Heart left ventricle (tissue), 16 donors: ENCODE measurements around the gene RSPH10B. TPM values are rescaled to one million over a fixed set of nuclear protein-coding genes. Genes with fewer than 3 reads are reported as not detected.
"Not testable (repeated sequence)": the region's sequence is repeated elsewhere in the genome, so short reads cannot be mapped to it uniquely, and the experiment has no call there.

Experiments
- ATAC-seq, 4 donors: fragments of 200-7000 bp; cut with Tn5 transposase; one replicate each; pipeline ENCODE4 v1.9.1; 2020 to 2022; ENCODE audit warnings: moderate library complexity in 4 of 4, mild to moderate bottlenecking in 3 of 4, moderate number of reproducible peaks in 1 of 4
- DNase-seq, 5 donors: peaks; one replicate each; pipeline ENCODE4 v3.0.0-alpha.2; 2020
- H3K27ac ChIP-seq, 12 donors: fragments of 200-600 bp; sonication (generic) in 4 of 12; one replicate each; pipeline versions ENCODE4 v1.5.0 to v1.8.0; 2016 to 2022; ENCODE audit warnings: mild to moderate bottlenecking in 2 of 12
- H3K27me3 ChIP-seq, 9 donors: fragments of 200-600 bp; sonication (generic) in 2 of 9; one replicate each; pipeline versions ENCODE4 v1.5.1 to v1.8.0; 2016 to 2022; ENCODE audit warnings: mild to moderate bottlenecking in 3 of 9
- H3K36me3 ChIP-seq, 9 donors: fragments of 200-600 bp; sonication (generic) in 2 of 9; one replicate each; pipeline versions ENCODE4 v1.5.0 to v1.8.0; 2018 to 2022; ENCODE audit warnings: mild to moderate bottlenecking in 2 of 9
- H3K4me1 ChIP-seq, 12 donors: fragments of 200-600 bp; sonication (generic) in 4 of 12; one replicate each; pipeline versions ENCODE4 v1.5.0 to v1.8.0; 2016 to 2022; ENCODE audit warnings: mild to moderate bottlenecking in 3 of 12
- H3K4me3 ChIP-seq, 12 donors: fragments of 200-600 bp; sonication (generic) in 4 of 12; one replicate each; pipeline versions ENCODE4 v1.5.0 to v1.8.0; 2017 to 2022; ENCODE audit warnings: mild to moderate bottlenecking in 9 of 12, moderate library complexity in 4 of 12
- H3K9me3 ChIP-seq, 12 donors: fragments of 200-600 bp; sonication (generic) in 4 of 12; one replicate each; pipeline versions ENCODE4 v1.5.0 to v1.8.0; 2016 to 2022; ENCODE audit warnings: mild to moderate bottlenecking in 1 of 12
- POLR2A ChIP-seq, 2 donors: fragments of 450-650 bp; IDR thresholded peaks; one replicate each; pipeline ENCODE4 v1.6.1; 2017; ENCODE audit warnings: antibody characterized with exemption in 2 of 2, mild to moderate bottlenecking in 2 of 2, moderate library complexity in 2 of 2
- WGBS, 4 donors: extraction: QIAGEN DNeasy Blood & Tissue Kit in 2 of 4; methylation state at CpG; one replicate each; pipeline versions ENCODE4 v1.1.5 to v1.1.7; 2013 to 2018; 5-methylcytosine and 5-hydroxymethylcytosine counted together
- intact Hi-C, 10 donors: fragments of 100-400 bp; cut with DNase I; formaldehyde crosslinking; loops; one replicate each; pipeline versions ENCODE4 v1.11.1 to v1.14.2; 2022
- polyA plus RNA-seq, 2 donors: library from polyadenylated mRNA; stranded (reverse); fragments of 200-250 nt; gene quantifications; one replicate each; pipeline ENCODE4 v1.2.3, GENCODE V29; 2013
- total RNA-seq, 9 donors: library from RNA; depleted of rRNA in 2 of 9; stranded (reverse); fragments of >200 nt in 2 of 9; fragmentation: NEBNext Ultra II Directional in 3 of 9; extraction: Animal tissue kit (Norgen Biotek cat#: 25700) in 3 of 9; gene quantifications; one replicate each; pipeline versions ENCODE4 v1.1.0 to v1.2.4, GENCODE V29; 2016 to 2023
- TF ChIP-seq, protein P1 (sequence below), 12 donors: fragments of 200-600 bp; sonication (generic) in 4 of 12; IDR thresholded peaks; one replicate each; pipeline versions ENCODE4 v1.5.0 to v1.8.0; 2018 to 2022; ENCODE audit warnings: antibody characterized with exemption in 12 of 12, mild to moderate bottlenecking in 5 of 12
- donor health status: ischemic (EF 13 %, LVEDD 7.1; RV severe dilation, severe dysfunction).
- donor health status: healthy with polysubstance abuse.
- donor health status: DM: no; HTN: yes; CAD: no.
- donor health status: DM: no; HTN: no; CAD: no.
- donor health status: ischemic (EF 25% LVEDD 6.9; RV normal size, moderate dysfunction).
- donor health status: ischemic (EF 25% LVEDD 5.7; RV mildly dilated, moderate dysfunction).
- donor health status: healthy.
- donor health status: DM: yes; HTN: yes; CAD: no.
- donor health status: ischemic (EF 35%, LVEDD 5.7; RV mildly dilated, moderate dysfunction).
- donor health status: nonischemic (EF 11% LVEDD 7.7; RV severe dilation, severe dysfunction).
- donor health status: DM: yes; HTN: yes; CAD: no.
- donor health status: PGD.
- donor health status: ischemic (EF 29% LVEDD 5.4; RV normal size, mild dysfunction).
- donor health status: nonischemic (EF 23%, LVEDD 6.1; RV moderate dilation, normal function).

The RSPH10B gene
- total and polyA plus RNA-seq, 11 donors = 0.03 to 0.80 TPM; not detected in 9

DNA sequence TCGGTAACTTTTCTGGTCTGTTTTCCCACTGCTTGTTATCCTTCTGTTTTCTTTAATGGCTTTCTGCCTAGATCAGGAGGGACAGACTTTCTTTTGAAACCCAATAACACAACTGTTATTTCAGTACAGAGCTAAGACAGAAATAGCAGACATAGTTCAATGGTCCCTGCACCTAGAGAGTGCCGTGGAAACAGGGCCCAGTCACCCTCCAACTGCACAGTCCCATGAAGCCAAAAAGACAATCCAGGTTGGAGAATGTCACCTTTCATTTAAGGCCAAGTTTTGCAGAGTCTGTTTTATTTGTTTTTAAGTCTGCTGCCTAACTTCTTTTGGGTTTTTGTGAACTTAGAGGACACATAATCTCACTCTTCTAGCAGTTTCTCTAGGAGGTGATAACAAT lies 41.1 kb upstream of the RSPH10B start:
- ATAC-seq (no peak), DNase-seq (no peak)
- TF ChIP-seq, protein P1, sequence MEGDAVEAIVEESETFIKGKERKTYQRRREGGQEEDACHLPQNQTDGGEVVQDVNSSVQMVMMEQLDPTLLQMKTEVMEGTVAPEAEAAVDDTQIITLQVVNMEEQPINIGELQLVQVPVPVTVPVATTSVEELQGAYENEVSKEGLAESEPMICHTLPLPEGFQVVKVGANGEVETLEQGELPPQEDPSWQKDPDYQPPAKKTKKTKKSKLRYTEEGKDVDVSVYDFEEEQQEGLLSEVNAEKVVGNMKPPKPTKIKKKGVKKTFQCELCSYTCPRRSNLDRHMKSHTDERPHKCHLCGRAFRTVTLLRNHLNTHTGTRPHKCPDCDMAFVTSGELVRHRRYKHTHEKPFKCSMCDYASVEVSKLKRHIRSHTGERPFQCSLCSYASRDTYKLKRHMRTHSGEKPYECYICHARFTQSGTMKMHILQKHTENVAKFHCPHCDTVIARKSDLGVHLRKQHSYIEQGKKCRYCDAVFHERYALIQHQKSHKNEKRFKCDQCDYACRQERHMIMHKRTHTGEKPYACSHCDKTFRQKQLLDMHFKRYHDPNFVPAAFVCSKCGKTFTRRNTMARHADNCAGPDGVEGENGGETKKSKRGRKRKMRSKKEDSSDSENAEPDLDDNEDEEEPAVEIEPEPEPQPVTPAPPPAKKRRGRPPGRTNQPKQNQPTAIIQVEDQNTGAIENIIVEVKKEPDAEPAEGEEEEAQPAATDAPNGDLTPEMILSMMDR (IDR thresholded peaks at IDR 0.05) = no peak
- no peak for TF ChIP-seq POLR2A (IDR thresholded peaks at IDR 0.05)
- 64 to 74% (median 70%) methylated on average over 2 of the region's 2 CpGs for WGBS, 4 donors
- intact Hi-C loops = loop anchor here in 1 of 10 donors (10.0 kb wide), 1 partner anchor 313 kb away; no protein-coding TSS in a partner anchor
- no peak overlapping the region for H3K4me3 ChIP-seq
- H3K4me1 ChIP-seq = peaks cover 0 to 56% (median 26%) of the 10 kb centered on the region in 12 donors
- H3K36me3 ChIP-seq = peaks cover 0 to 34% (median 20%) of the 10 kb centered on the region in 9 donors
- no peaks in the 10 kb centered on the region for H3K9me3 ChIP-seq
- H3K27ac ChIP-seq = peak overlapping the region in 5 of 12 donors; percentile 11 to 38 (median 23)
- no peaks in the 10 kb centered on the region for H3K27me3 ChIP-seq

DNA sequence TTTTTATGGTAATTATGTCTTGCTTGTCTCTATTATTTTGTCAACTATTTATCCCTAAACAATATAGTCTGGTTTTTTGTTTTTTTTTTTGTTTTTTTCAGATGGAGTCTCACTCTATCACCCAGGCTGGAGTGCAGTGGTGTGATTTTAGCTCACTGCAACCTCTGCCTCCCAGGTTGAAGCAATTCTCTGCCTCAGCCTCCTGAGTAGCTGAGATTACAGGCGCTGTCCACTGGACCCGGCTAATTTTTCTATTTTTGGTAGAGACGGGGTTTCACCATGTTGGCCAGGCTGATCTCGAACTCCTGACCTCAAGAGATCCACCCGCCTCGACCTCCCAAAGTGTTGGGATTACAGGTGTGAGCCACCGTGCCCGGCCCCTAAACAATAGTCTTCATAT lies 39.9 kb upstream of the RSPH10B start:
- Histone ChIP-seq H3K36me3 (peaks cover 0 to 28% (median 14%) of the 10 kb centered on the region in 9 donors), H3K4me1 (peaks cover 0 to 45% (median 24%) of the 10 kb centered on the region in 12 donors), H3K27ac (peak overlapping the region in 6 of 12 donors; percentile 85 to 99 (median 93)), H3K4me3 (peak overlapping the region in 5 of 12 donors; percentile 75 to 85 (median 78))
- DNase-seq, H3K27me3 ChIP-seq, H3K9me3 ChIP-seq, ATAC-seq: not testable (repeated sequence)
- intact Hi-C loops = loop anchor here in 1 of 10 donors (10.0 kb wide), 1 partner anchor 314 kb away; no protein-coding TSS in a partner anchor
- WGBS, 4 donors = 74 to 85% (median 84%) methylated on average over 8 of the region's 8 CpGs

DNA sequence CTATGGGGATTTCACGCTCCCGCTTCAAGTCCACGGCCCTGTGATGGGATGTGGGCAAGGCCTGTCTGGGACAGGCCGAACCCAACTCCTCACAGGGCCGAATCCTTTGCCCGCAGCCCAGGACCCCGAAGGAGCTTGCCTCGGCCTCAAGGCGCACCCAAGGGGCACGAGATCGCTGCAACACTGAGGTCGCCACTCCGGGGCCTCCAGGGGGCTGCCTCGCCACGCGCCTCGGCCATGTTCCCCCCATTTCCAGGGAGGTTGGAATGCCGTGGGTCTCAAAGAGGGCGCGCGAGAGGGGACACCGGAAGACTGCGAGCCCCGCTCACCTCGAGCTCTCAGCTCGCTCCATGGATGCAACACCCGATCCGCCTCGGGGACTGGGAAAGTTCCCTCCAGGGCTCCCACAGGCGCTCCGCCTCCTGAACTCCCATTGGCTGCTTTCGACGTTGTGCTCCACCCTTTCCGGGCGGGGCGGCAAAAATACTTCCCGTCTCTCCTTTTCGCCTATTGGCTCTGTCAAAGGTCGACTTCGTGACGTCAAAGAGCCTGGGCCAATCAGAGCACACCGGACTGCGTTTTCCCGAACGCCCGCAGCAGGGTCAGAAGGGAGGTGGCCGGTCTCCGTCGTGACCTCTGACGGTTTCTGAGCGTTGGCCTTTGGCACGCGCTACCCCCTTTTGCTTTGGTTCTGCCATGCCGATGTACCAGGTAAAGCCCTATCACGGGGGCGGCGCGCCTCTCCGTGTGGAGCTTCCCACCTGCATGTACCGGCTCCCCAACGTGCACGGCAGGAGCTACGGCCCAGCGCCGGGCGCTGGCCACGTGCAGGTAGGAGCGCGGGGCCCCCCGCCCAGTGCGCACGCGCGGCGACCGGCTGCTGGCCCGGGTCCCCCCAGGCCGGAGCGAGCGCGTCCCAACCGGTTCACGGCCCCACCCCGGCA lies 38.5 kb upstream of the RSPH10B start, which contains the start of the genes AIMP2 and PMS2:
Gene AIMP2 (plus strand): TSS at position 605 of the 944 bp plus-strand sequence. CDS start 92 bp downstream, at position 697.
Gene PMS2 (minus strand): TSS at position 382 of the 944 bp plus-strand sequence. CDS start 30 bp downstream, at position 352.
- peak; percentile 98 to 100 (median 99) for DNase-seq
- H3K4me3 ChIP-seq = peak within 1 kb of the TSS; percentile 59 to 87 (median 79)
- H3K4me1 ChIP-seq = peaks cover 0 to 45% (median 24%) of the 10 kb centered on the region in 12 donors
- H3K27ac ChIP-seq = peak within 1 kb of the TSS; percentile 80 to 99 (median 91)
- H3K36me3 ChIP-seq = peaks cover 0 to 35% (median 19%) of the 10 kb centered on the region in 9 donors
- TF ChIP-seq, protein P1 (IDR thresholded peaks at IDR 0.05) = peak in 2 of 12 donors; percentile 6 to 25
- peak in 1 of 2 donors; percentile 80 for TF ChIP-seq POLR2A (IDR thresholded peaks at IDR 0.05)
- peak; percentile 97 to 99 (median 98) for ATAC-seq
- intact Hi-C loops = loop anchor here in 1 of 10 donors (10.0 kb wide), 1 partner anchor 316 kb away; no protein-coding TSS in a partner anchor
- H3K9me3 ChIP-seq = no peaks in the 10 kb centered on the region
- H3K27me3 ChIP-seq = no peaks in the 10 kb centered on the region
- WGBS, 4 donors = 0 to 1% (median 1%) methylated on average over 32 to 84 of the region's 84 CpGs

DNA sequence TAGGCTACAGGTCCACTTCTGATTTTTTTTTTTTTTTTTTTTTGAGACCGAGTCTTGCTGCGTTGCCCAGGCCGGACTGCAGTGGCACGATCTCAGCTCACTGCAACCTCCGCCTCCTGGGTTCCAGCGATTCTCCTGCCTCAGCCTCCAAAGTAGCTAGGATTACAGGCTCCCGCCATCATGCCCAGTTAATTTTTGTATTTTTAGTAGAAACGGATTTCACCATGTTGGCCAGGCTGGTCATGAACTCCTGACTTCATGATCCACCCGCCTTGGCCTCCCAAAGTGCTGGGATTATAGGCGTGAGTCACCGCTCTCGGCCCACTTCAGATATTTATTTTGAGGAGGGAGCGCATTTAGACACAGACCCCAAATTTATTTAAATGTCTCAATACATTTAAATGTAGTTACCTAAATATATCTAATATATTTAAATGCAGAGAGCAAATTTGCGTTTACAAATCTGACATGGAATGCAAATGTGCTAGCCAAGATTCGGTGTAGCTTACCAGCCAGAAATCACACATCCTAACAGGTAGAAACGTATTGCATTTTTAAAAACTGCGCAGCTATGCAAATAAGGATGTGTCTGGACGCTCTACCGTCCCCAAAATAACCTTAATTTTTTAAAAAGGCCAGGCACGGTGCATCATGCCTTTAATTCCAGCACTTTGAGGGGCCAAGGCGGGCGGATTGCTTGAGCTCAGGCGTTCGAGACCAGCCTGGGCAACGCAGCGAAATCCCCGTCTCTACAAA lies 37.5 kb upstream of the RSPH10B start:
- intact Hi-C loops = loop anchor here in 1 of 10 donors (10.0 kb wide), 1 partner anchor 317 kb away; no protein-coding TSS in a partner anchor
- not testable (repeated sequence) for DNase-seq, H3K9me3 ChIP-seq, ATAC-seq, H3K27me3 ChIP-seq
- Histone ChIP-seq H3K4me3 (peak overlapping the region; percentile 52 to 87 (median 79)), H3K27ac (peak overlapping the region in 9 of 12 donors; percentile 80 to 99 (median 92)), H3K36me3 (peaks cover 0 to 38% (median 23%) of the 10 kb centered on the region in 9 donors), H3K4me1 (peaks cover 0 to 44% (median 24%) of the 10 kb centered on the region in 12 donors)
- 48 to 50% (median 49%) methylated on average over 27 of the region's 27 CpGs for WGBS, 4 donors
